Brain microvascular endothelial cell (primary cell): ENCODE measurements around the gene TMPRSS5.

Experiments
- DNase-seq: peaks from one replicate; pipeline ENCODE4 v3.0.0-alpha.2; 2020
- H3K27ac ChIP-seq: fragments of 250-450 bp; sonication (Bioruptor Pico); 2 replicates; pipeline ENCODE4 v1.5.1; 2020; ENCODE audit warnings: mild to moderate bottlenecking, moderate library complexity
- H3K27me3 ChIP-seq: fragments of 250-450 bp; sonication (Bioruptor Pico); replicated peaks from 2 replicates; pipeline ENCODE4 v1.5.1; 2020; ENCODE audit warnings: mild to moderate bottlenecking
- H3K36me3 ChIP-seq: fragments of 250-450 bp; sonication (Bioruptor Pico); replicated peaks from 2 replicates; pipeline ENCODE4 v1.5.1; 2020; ENCODE audit warnings: mild to moderate bottlenecking
- H3K4me3 ChIP-seq: 2 replicates; pipeline ENCODE4 v1.5.1; 2011; ENCODE audit warnings: low read depth, mild to moderate bottlenecking, control low read depth, low read length, moderate library complexity
- CTCF ChIP-seq: IDR thresholded peaks from 2 replicates; pipeline ENCODE4 v1.5.1; 2011; ENCODE audit warnings: low read depth, mild to moderate bottlenecking, moderate library complexity, low read length, control low read depth, inconsistent platforms; ENCODE audit errors: missing control alignments
- in situ Hi-C: cut with HindIII; loops from 2 replicates; pipeline ENCODE4 v1.10.0; 2017; ENCODE audit warnings: low sequenced_read_pairs, low pct_ligation_motif_present

Gene TMPRSS5

GRCh38 chr11:113649311-113649710, 56.8 kb downstream of the TMPRSS5 start:
- TF ChIP-seq CTCF, result no peak
- in situ Hi-C loops, result no loop called here
- Histone ChIP-seq H3K27me3 (no peaks in the 10 kb centered on the region), H3K4me3 (no peak overlapping the region), H3K27ac (no peak overlapping the region), H3K36me3 (no peaks in the 10 kb centered on the region)
- no peak for DNase-seq

GRCh38 chr11:113647856-113648255, 58.3 kb downstream of the TMPRSS5 start:
- no peak overlapping the region for H3K4me3 ChIP-seq

GRCh38 chr11:113647108-113647507, 59.0 kb downstream of the TMPRSS5 start:
- no peak overlapping the region for H3K27ac ChIP-seq
- no peaks in the 10 kb centered on the region for H3K36me3 ChIP-seq
- in situ Hi-C loops, result no loop called here
- no peak for TF ChIP-seq CTCF
- H3K27me3 ChIP-seq, result no peaks in the 10 kb centered on the region
- no peak for DNase-seq
- H3K4me3 ChIP-seq, result no peak overlapping the region

More at GRCh38 chr11:113647856-113648255, 58.3 kb downstream of the TMPRSS5 start:
- Histone ChIP-seq H3K36me3 (no peaks in the 10 kb centered on the region), H3K27ac (no peak overlapping the region), H3K27me3 (no peaks in the 10 kb centered on the region)
- DNase-seq, result no peak
- in situ Hi-C loops, result no loop called here
- no peak for TF ChIP-seq CTCF

GRCh38 chr11:113645593-113646349, 60.3 kb downstream of the TMPRSS5 start:
- H3K4me3 ChIP-seq, result no peak overlapping the region
- no peak for DNase-seq
- TF ChIP-seq CTCF, result no peak
- H3K27me3 ChIP-seq, result no peaks in the 10 kb centered on the region
- H3K27ac ChIP-seq, result no peak overlapping the region
- no peaks in the 10 kb centered on the region for H3K36me3 ChIP-seq
- in situ Hi-C loops, result no loop called here

GRCh38 chr11:113644605-113645004, 61.5 kb downstream of the TMPRSS5 start:
- no peak overlapping the region for H3K27ac ChIP-seq
- no peaks in the 10 kb centered on the region for H3K27me3 ChIP-seq
- no peak for TF ChIP-seq CTCF
- in situ Hi-C loops, result no loop called here
- no peak for DNase-seq
- no peak overlapping the region for H3K4me3 ChIP-seq
- no peaks in the 10 kb centered on the region for H3K36me3 ChIP-seq

GRCh38 chr11:113643701-113644100, 62.4 kb downstream of the TMPRSS5 start:
- Histone ChIP-seq H3K36me3 (no peaks in the 10 kb centered on the region), H3K4me3 (no peak overlapping the region), H3K27ac (no peak overlapping the region), H3K27me3 (no peaks in the 10 kb centered on the region)
- DNase-seq, result no peak
- in situ Hi-C loops, result no loop called here
- no peak for TF ChIP-seq CTCF
